SK-N-MC (cell line): ENCODE results near the gene CEMP1.

ENCODE experiments used
- EZH2 ChIP-seq: fragments of 200-600 bp; sonication (generic); IDR thresholded peaks from one replicate; pipeline ENCODE4 v1.6.1; 2017; ENCODE audit warnings: antibody characterized with exemption
- FOXP2 ChIP-seq: optimal IDR thresholded peaks from 2 replicates; pipeline ENCODE3; 2011; ENCODE audit warnings: mild to moderate bottlenecking, moderate library complexity; ENCODE audit not compliant: insufficient read depth; ENCODE audit errors: extremely low read length, control extremely low read depth

- TF ChIP-seq EZH2, result no peak
- TF ChIP-seq FOXP2, result no peak
Measured at GRCh38 chr16:2487517-2487842, 43.7 kb downstream of the CEMP1 start.
